GM18505 (cell line): ENCODE data around the gene ATP6V0B.

Source experiments
- ATAC-seq: cut with Tn5 transposase; IDR thresholded peaks from one replicate; pipeline ENCODE4 v1.9.1; 2021; ENCODE audit not compliant: unreplicated experiment
- POLR2A ChIP-seq: IDR thresholded peaks from 4 replicates; pipeline ENCODE4 v1.6.1; 2011; ENCODE audit warnings: borderline replicate concordance; ENCODE audit not compliant: insufficient read depth, insufficient read length; ENCODE audit errors: extremely low read depth

ATP6V0B gene

DNA sequence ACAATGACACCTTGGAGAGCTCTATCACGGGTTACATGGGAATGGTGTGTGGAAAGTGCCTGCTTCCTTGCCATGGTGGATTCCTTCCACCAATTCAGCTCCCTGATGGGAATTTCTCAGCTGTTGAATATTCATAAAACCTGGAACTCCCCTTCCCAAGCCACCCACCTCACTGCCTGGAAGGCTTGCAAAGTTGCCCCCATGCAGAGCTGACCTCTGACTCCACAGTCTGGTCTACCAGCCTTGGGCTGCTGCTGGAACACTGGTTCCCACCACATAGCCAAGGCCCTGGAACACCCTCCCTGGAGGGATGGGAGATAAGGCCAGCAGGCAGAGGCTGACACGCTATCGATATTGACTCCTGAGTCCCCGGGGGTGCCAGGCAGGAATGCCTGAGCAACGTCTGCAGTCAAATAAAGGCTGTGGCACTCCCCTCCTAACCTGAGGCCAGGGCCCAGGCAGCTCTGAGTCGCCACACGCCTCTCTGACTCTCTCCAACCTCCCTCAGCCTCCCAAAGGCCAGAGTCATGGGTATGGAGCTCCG is 25.4 kb downstream of the ATP6V0B start:
- no peak for ATAC-seq
- TF ChIP-seq POLR2A, result no peak

DNA sequence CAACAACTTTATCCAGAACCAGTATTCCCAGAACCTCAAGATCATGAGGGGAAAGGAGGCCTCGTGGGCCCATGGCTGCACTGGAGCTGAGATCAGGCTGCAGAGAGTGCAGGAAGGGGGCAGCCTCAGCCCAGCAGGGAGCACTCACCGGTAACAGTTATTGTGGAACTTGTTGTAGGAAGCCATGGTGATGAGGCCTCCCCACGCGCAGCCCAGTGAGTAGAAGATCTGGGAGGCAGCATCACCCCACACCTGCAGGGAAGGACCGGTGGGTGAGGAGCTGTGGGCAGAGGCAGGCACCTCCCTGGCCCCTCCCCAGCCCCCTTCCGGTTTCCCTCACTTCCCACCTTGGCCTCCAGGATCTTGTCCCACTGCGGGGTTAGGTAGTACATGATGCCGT is 27.4 kb downstream of the ATP6V0B start:
- ATAC-seq, result no peak
- no peak for TF ChIP-seq POLR2A

DNA sequence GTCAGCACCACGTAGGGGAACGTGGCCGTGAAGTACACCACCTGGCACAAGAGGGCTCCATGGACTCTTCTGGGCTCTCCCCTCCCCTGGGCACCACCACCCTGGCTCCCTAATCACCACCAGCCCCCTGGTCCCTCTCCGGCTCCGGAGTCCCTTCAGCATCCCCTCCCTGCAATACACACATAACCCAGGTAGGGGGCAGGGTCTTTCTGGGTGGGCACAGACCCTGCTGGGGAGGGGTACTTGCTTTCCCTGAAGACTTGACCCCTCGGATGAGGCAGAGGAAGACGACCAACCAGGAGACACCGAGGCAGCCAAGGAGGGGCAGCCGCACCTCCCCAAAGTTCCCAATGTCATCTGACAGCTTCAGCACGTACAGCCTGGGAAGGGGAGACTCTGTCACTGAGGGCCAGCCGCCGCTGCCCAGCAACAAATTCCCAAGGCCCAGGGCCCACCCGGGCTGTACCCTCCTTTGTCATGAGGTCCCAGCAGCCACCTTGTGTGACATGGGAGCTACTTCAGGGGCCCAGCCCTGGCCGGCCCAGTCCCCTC is 27.9 kb downstream of the ATP6V0B start:
- no peak for ATAC-seq
- no peak for TF ChIP-seq POLR2A

DNA sequence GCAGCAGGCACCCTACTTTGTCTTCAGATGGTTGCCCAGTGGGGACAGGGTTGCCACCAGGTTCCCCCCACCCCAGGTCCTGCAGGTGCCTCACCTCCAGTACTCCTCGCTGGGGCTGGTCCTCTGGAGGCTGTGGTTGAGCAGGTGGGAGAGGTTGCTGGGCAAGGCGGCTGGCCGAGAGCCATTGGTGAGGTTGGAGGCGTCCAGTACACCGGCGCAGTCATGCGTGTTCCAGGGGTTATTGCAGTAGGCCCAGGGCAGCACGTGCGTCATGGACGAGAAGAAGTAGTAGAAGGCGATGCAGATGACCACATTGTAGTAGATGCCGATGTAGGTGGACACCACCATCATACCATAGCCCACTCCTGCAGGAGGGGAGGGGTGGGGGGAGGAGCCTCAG is 33.5 kb downstream of the ATP6V0B start:
- no peak for ATAC-seq
- no peak for TF ChIP-seq POLR2A

DNA sequence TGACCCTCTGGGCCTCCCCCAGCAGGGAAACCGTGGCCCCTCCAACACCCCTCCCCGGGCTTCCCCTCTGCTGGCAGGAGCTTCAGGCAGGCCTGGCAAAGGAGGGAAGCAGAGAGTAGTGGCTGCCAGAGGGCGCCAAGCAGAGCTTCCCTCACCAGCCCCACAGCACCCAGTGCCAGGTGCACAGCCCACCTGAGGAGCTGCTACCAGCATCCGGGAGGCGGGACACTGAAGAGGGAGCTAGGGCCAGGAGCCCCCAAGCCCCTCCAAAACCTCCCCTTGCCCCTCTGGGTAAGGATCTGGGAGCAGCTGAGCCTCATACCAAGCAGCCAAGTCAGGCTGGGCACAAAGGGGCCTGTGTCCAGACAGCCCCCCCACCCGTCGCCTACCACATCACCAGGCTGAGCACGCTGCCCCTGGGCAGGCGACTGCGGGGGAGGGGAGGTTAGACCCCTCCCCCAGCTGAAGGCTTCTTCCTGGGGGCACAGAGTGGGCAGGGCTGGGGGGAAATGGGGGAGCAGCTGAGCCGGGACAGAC is 36.2 kb downstream of the ATP6V0B start:
- TF ChIP-seq POLR2A, result no peak
- ATAC-seq, result no peak

DNA sequence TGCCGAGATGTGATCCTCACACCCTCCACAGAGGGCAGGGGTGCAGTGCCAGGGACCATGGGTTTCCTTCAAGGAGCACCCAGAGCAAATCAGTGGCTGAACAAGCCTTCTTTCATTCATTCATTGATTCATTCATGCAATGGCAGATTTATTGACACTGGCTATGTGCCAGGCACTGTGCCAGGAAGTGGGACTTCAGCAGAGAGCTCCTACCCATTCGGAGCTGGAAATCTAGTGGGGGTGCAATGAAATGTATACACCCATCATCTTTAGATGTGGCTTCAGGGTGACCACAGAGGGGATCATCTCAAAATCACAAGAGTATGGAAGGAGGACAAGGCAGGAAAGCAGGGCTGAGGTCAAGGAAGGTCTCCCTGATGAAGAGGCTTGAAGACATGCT is 37.6 kb downstream of the ATP6V0B start:
- TF ChIP-seq POLR2A, result no peak
- ATAC-seq, result no peak

DNA sequence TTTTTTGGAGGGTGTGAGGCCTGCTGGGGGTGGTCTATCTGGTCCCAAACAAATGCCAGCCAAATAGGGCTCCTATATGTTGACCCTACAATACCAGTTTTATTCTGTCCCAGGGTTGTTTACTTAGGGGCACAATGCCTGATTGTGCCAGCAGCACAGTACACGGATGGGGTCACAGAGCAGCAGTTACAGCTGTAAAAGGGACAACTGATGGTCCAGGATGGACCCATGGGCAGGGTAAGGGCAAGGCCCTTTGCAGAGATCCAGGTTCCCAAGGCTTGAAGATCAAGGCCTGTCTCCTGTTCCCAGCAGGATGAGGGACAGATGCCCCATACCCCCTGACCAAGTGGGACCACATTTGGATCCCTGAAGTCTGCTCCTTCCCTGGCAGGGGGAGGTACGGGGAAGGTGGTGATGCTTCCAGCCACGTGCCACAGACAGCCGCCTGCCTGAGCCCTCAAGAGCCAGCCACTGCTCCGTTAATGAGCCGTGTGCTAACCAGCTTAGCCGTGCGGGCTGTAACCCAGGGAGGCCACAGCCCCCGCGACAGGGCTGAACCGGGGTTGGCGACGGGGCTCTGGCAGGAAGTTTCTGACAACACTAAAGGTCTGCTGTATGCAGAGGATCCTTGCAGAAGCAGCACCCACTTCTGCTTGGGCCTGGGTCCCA is 38.3 kb downstream of the ATP6V0B start:
- no peak for ATAC-seq
- no peak for TF ChIP-seq POLR2A

DNA sequence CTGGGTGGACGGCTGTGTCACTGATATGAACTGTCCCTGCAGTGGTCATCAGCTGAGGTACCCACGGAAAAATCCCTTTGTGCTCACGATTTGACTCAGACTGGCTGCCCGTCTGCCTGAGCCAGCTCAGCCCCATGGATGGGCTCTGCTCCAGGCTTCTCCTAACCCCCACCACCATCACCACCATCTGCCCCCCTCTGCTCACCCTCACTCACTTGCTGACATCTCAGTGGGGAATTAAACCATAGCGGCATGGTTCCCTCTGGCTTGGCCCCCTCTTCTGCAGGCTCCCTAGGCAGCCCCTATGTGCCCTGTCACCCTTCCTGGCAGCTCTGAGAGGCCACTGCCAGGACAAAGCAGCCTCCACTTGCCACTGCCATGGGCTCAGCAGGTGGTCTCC is 39.2 kb downstream of the ATP6V0B start:
- ATAC-seq, result no peak
- no peak for TF ChIP-seq POLR2A

DNA sequence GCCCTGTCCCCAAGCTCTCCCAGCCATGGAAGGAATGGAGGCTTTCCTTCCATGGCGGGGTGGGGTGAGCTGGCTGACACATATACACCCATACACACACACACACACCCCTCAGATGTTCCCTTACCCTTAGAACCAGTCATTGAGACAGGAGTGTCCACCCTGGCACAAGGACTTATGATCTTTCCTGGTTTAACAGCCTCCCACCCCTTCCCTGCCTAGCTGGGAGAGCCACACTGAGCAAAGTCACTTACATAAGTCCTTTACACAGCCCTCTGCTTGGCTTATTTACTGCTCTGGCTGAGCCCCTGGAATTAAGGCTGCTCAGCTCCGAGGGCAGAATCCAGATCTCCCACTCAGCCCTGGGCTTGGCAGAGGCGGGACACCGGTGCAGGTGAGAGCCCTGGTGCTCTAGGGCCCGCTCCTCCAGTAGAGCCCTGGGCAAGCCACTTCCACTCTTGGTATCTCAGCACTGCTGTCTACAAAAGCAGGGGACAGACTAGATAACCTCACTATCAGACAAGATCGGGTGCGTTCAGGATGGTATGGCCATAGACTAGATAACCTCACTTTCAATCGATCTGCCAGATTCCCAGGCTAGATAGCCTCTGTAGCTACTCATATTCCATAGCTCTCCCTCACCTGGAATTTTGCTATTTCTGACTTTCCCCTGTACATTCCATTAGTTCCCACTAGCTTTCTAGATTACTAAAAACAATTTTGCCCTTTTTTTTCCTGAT is 39.8 kb downstream of the ATP6V0B start:
- no peak for TF ChIP-seq POLR2A
- ATAC-seq, result no peak

DNA sequence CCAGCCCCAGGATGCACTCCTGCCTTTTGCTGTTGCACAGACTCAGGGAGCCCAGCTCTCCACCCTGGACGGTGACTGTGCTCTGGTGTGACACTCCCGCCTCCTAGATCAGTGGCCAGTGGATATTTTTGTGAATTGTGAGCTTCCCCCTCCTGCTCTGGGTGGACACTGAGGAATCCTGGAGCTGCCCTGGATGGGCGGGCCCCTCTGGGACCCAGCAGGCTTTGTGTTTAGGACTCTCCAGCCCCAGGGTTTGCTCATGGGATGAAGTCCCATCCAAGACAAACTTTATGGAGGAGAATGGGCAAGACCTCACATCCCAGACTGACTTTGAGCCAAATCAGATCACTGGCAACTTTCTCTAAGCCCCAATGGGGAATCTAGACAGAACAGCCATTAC is 40.4 kb downstream of the ATP6V0B start:
- TF ChIP-seq POLR2A, result no peak
- ATAC-seq, result no peak

DNA sequence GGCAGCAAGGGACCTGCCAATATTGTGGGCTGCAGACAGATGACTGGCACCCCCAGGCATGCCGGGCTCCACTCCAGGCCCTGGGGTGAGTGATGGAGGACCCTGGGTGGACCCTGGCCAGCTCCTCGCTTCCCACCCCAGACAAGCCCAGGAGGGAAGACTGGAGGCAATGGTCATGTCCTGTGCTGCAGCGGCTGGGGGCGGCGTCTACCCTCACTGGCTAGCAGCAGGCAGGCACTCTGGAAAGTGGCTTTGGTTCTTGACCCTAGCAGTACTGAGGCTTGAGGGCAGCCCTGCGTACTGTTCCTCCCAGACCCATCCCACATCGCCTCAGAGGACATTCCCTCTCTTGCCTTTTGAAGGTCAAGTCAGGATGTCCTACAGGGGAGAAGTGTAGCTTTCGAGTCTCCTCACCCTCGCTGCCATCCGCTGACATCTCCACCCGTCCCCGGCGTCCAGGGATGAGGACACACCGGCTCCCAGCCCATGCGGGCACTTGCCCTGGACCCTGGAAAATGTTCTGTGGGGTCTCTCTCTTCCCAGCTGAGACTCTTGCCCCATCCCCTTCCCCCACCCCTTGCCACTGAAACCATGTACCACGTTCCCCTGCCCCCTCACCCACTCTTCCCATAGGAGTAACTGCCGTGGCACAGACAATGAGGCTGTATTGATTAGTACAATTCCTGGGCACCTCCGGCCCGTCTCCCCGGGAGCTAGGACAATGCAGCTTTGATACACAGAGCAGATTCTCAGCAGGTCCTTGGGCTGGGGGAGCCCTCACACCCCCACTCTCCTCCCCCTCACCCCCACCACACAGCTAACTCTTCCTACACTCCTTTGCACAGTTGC is 41.5 kb downstream of the ATP6V0B start:
- ATAC-seq, result no peak
- no peak for TF ChIP-seq POLR2A

DNA sequence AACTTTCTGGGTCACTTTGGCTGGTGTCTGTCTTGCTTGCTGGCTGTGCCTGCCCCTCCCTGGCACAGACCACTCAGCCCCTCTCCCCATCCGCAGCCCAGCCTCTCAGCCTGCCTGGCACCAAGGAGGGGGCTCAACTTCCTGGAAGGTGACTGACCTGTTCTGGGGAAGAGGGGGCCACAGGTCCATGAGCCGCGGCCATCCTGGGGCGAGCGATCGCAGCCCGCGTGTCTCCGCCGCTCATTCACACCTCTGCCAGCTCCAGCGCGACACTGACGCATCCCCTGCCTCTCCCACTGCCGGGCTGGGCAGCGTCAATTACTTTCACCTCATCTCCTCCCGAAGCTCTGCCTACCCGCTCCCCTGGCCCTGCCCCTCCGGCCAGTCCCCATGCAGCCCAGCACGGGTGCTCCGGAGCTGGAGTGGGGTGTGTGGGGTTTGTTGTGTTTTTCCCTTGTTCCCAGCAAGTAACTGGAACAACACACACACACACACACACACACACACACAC is 42.2 kb downstream of the ATP6V0B start:
- no peak for ATAC-seq
- TF ChIP-seq POLR2A, result no peak

DNA sequence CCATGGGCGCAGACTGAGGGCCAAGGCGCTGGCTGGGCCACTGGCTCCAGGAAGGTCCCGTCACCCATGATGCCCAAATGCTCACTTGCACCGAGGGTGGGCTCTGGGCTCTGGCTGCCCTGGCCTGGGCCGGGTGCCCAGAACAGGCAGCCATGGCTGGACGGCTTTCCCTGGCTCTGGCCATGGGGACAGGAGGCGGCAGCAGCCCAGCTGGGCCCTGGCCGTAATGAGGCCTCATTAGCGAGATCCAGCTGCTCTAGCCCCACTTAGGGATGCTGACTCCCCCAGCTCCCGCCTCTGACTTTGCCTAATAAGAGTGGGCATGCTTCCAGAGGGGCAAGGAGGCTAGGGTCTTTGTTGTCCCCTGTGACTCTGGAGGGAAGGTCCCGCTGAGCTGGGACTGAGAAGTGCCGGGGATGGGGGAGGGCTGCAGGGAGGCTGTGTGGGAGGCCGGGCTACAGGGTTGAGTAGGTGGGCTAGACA is 44.7 kb downstream of the ATP6V0B start:
- no peak for ATAC-seq

DNA sequence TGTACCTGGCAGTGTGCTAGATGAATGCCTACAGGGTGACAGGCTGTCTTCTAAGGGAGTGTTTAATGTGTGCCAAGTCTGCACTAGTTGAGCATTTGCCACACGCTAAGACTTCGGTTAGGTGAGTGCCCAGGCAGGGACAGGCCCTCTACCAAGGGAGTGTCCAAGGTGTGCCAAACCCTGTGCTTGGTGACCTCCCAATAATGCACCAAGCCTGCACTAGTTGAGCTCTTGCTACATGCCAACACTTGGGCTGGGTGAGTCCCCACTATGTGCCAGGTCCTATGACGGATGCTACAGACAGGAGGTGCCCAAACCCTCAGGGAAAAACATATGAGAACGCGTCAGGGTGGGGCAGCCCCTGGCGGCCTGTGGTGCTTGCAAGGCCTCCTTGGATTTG is 45.7 kb downstream of the ATP6V0B start:
- no peak for ATAC-seq

More for the DNA sequence above, 44.7 kb downstream of the ATP6V0B start:
- TF ChIP-seq POLR2A, result no peak

More for the DNA sequence above, 45.7 kb downstream of the ATP6V0B start:
- no peak for TF ChIP-seq POLR2A
